HepG2 (cell line): Measurements from ENCODE around the gene LIF. TPM values are rescaled to one million over a fixed set of nuclear protein-coding genes. Genes with fewer than 3 reads are reported as not detected.

Experiments
- ATAC-seq: fragments of 200-7000 bp; cut with Tn5 transposase; 3 replicates; pipeline ENCODE4 v1.9.1; 2020; ENCODE audit warnings: mild to moderate bottlenecking, moderate library complexity
- BruUV-seq: library from RNA; stranded (reverse); fragments of 400-500 nt; replicated peaks from 2 replicates; lab custom pipeline; 2021; lab: Mats Ljungman, UMichigan
- CTCF ChIA-PET: fragments of 300-600 bp; formaldehyde crosslinking; extraction: SDS; loops from one replicate; lab custom pipeline; 2021; ENCODE audit warnings: low total read pairs, inconsistent platforms, low intra/inter-chr PET ratio; lab: Yijun Ruan, JAX
- POLR2A ChIA-PET: fragments of 350-600 bp; sonication (Branson Sonifier 250); formaldehyde crosslinking; loops from one replicate; lab custom pipeline; 2020; ENCODE audit warnings: antibody characterized with exemption, inconsistent platforms; lab: Yijun Ruan, JAX
- DNase-seq: peaks from one replicate; pipeline ENCODE4 v3.0.0-alpha.2; 2015; ENCODE audit warnings: low spot score
- FAIRE-seq: peaks from 3 replicates; lab custom pipeline; 2011; peaks lifted over from hg19 to GRCh38; lab: Jason Lieb, UNC
- H2AFZ ChIP-seq: one replicate; pipeline ENCODE4 v1.6.1; 2011; ENCODE audit warnings: low read length, inconsistent platforms
- H3K27ac ChIP-seq: fragments of 300-600 bp; 3 replicates; pipeline ENCODE4 v1.8.0; 2011; ENCODE audit warnings: mixed run types, mild to moderate bottlenecking, mixed read lengths, low read length, inconsistent platforms; ENCODE audit not compliant: insufficient read depth; ENCODE audit errors: extremely low read length
- H3K27me3 ChIP-seq, 2 experiments: fragments of 200-600 bp in 1 of 2; 2 replicates in 1 of 2; 3 replicates in 1 of 2; pipeline versions ENCODE4 v1.6.0 to v1.8.0; 2011; ENCODE audit warnings: low read length in 2 of 2, mild to moderate bottlenecking in 2 of 2, moderate library complexity in 2 of 2, inconsistent platforms in 1 of 2; ENCODE audit not compliant: insufficient read depth in 2 of 2, control insufficient read depth in 1 of 2
- H3K36me3 ChIP-seq, 2 experiments: fragments of 200-600 bp in 1 of 2; replicated peaks in 1 of 2; 2 replicates in 1 of 2; 3 replicates in 1 of 2; pipeline versions ENCODE4 v1.5.1 to v1.8.0; 2011; ENCODE audit warnings: low read length in 2 of 2, inconsistent platforms in 1 of 2; ENCODE audit not compliant: insufficient read depth in 2 of 2, control insufficient read depth in 1 of 2
- H3K4me1 ChIP-seq: 2 replicates; pipeline ENCODE4 v1.5.1; 2012; ENCODE audit warnings: low read length, inconsistent platforms; ENCODE audit not compliant: insufficient read depth
- H3K4me2 ChIP-seq: 2 replicates; pipeline ENCODE4 v1.6.0; 2011; ENCODE audit warnings: low read depth, low read length, inconsistent platforms
- H3K4me3 ChIP-seq, 3 experiments: fragments of 200-600 bp in 1 of 3; sonication (generic), shearing (Covaris generic) in 1 of 3; replicated peaks in 1 of 3; 2 replicates each; pipeline ENCODE4 v1.5.1; 2011 to 2016; ENCODE audit warnings: low read length in 3 of 3, inconsistent platforms in 2 of 3, low read depth in 2 of 3, mild to moderate bottlenecking in 2 of 3, control low read depth in 1 of 3, mixed read lengths in 1 of 3; ENCODE audit not compliant: insufficient read depth in 1 of 3
- H3K79me2 ChIP-seq: one replicate; pipeline ENCODE4 v1.6.1; 2011; ENCODE audit warnings: low read length, inconsistent platforms; ENCODE audit not compliant: insufficient read depth
- H3K9ac ChIP-seq: 2 replicates; pipeline ENCODE4 v1.6.0; 2011; ENCODE audit warnings: mild to moderate bottlenecking, low read depth, low read length, inconsistent platforms; ENCODE audit not compliant: insufficient read depth
- H3K9me3 ChIP-seq: 2 replicates; pipeline ENCODE4 v1.5.1; 2012; ENCODE audit warnings: mild to moderate bottlenecking, low read length
- H4K20me1 ChIP-seq: 2 replicates; pipeline ENCODE4 v1.6.0; 2011; ENCODE audit warnings: inconsistent platforms, mild to moderate bottlenecking, low read length, moderate library complexity; ENCODE audit not compliant: insufficient read depth
- ELF1 ChIP-seq: sonication (generic); formaldehyde crosslinking; IDR thresholded peaks from 2 replicates; pipeline ENCODE4 v1.4.0; 2020; ENCODE audit warnings: missing genetic modification reagents
- FOXC1 ChIP-seq: sonication (generic); formaldehyde crosslinking; IDR thresholded peaks from 2 replicates; pipeline ENCODE4 v1.8.0; 2022; ENCODE audit warnings: mild to moderate bottlenecking, missing genetic modification reagents, borderline replicate concordance
- MYNN ChIP-seq: sonication (generic); formaldehyde crosslinking; IDR thresholded peaks from 2 replicates; pipeline ENCODE4 v1.4.0; 2020; ENCODE audit warnings: mild to moderate bottlenecking, low read depth, missing genetic modification reagents
- PHF5A ChIP-seq: IDR thresholded peaks from one replicate; pipeline ENCODE4 v1.6.1; 2018; ENCODE audit warnings: low read depth, missing genetic modification reagents; ENCODE audit not compliant: unreplicated experiment
- SALL2 ChIP-seq: sonication (generic); formaldehyde crosslinking; IDR thresholded peaks from 2 replicates; pipeline ENCODE4 v1.8.1; 2023; ENCODE audit warnings: mild to moderate bottlenecking, missing genetic modification reagents, inconsistent platforms
- SMARCC2 ChIP-seq: fragments of 450-650 bp; IDR thresholded peaks from 2 replicates; pipeline ENCODE4 v1.6.1; 2017; ENCODE audit warnings: antibody characterized with exemption, mild to moderate bottlenecking
- SOX5 ChIP-seq: IDR thresholded peaks from 2 replicates; pipeline ENCODE4 v1.6.1; 2016; ENCODE audit warnings: borderline replicate concordance
- SRF ChIP-seq: IDR thresholded peaks from 2 replicates; pipeline ENCODE4 v1.6.1; 2011; ENCODE audit warnings: mild to moderate bottlenecking, low read depth, low read length, moderate library complexity
- ZNF598 ChIP-seq: sonication (generic); formaldehyde crosslinking; IDR thresholded peaks from 2 replicates; pipeline ENCODE4 v1.5.1; 2020; ENCODE audit warnings: mild to moderate bottlenecking, missing genetic modification reagents, borderline replicate concordance
- ZNF674 ChIP-seq: sonication (generic); formaldehyde crosslinking; IDR thresholded peaks from 2 replicates; pipeline ENCODE4 v1.5.0; 2020; ENCODE audit warnings: low read depth, mild to moderate bottlenecking, missing genetic modification reagents
- ZSCAN31 ChIP-seq: sonication (generic); formaldehyde crosslinking; IDR thresholded peaks from 2 replicates; pipeline ENCODE4 v1.5.0; 2020; ENCODE audit warnings: low read depth, mild to moderate bottlenecking, missing genetic modification reagents
- WGBS: methylation state at CpG from one replicate; pipeline ENCODE4 v1.1.6; 2017; ENCODE audit warnings: low lambda C conversion rate; 5-methylcytosine and 5-hydroxymethylcytosine counted together
- in situ Hi-C: cut with HindIII; loops from 2 replicates; pipeline ENCODE4 v1.10.0; 2017; ENCODE audit warnings: low pct_unique_long_range_greater_than_20kb; ENCODE audit not compliant: extremely low pct_ligation_motif_present
- intact Hi-C: fragments of 100-400 bp; cut with micrococcal nuclease; formaldehyde crosslinking; loops from one replicate; pipeline ENCODE4 v1.10.0; 2022; ENCODE audit not compliant: unreplicated experiment
- polyA plus RNA-seq, 8 experiments: library from polyadenylated mRNA; depleted of rRNA in 3 of 8; stranded (reverse) in 7 of 8; unstranded in 1 of 8; fragments of >200 nt; fragmentation: Illumina TruSeq in 4 of 8; extraction: Trizol in 4 of 8; gene quantifications; 2 replicates each; pipeline versions ENCODE4 v1.2.1 to v1.2.3, GENCODE V29; 2011 to 2016; ENCODE audit warnings: low read depth in 4 of 8, missing spikeins in 1 of 8, mixed read lengths in 1 of 8; ENCODE audit not compliant: insufficient read depth in 1 of 8
- total RNA-seq, 5 experiments: library from RNA; depleted of rRNA; stranded (reverse); fragments of >200 nt; fragmentation: Illumina TruSeq; extraction: Trizol; gene quantifications; 2 replicates each; pipeline ENCODE4 v1.2.3, GENCODE V29; 2016; ENCODE audit warnings: low read depth in 1 of 5
- TF ChIP-seq, protein P1 (sequence below): sonication (generic); formaldehyde crosslinking; IDR thresholded peaks from 2 replicates; pipeline ENCODE4 v1.8.1; 2023; ENCODE audit warnings: mild to moderate bottlenecking, moderate library complexity, missing genetic modification reagents

Gene LIF
- total and polyA plus RNA-seq, 2 of the 13 experiments (the other 11 are each of a cell fraction or from before 2014, with no cell fraction given): 3.6 to 8.5 TPM

DNA sequence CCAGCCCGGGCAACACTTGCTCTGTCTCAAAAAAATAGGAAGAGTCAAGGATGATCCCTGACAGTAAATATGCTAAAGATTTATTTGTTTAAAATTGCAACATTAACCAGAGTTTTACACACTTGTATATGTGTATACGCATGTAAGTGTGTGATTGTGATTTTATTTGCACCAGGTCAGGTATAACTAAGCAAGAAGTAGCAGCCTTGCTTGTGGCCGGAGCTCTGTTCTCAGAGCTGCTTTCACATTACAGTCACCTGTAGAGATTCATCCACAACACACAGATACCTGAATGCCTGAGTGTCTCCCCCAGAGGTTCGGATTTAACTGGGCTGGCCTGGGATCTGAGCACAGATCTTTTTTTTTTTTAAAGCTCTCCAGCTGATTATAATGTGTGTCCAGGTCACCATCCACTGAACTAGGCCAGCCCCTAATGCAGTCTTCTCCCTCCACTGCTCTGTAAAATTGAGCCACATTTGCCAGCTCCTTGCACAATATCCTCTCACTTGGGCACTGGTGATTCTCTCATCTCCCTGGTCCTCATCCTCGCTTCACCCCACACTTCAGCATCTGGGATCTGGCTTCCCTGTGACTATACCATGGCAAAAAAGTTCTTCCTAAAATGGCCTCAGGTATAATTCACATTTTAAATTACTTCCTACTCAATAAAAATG is 48.3 kb downstream of the LIF start:
- Histone ChIP-seq H3K4me1 (peaks cover 44% of the 10 kb centered on the region), H3K4me2 (no peak overlapping the region), H3K27me3 (no peaks in the 10 kb centered on the region; a peak in 1 of 5 replicates), H3K9me3 (no peaks in the 10 kb centered on the region), H3K9ac (no peak overlapping the region), H4K20me1 (no peaks in the 10 kb centered on the region), H3K79me2 (no peaks in the 10 kb centered on the region), H2AFZ (no peak overlapping the region), H3K27ac (no peak overlapping the region), H3K4me3 (no peak overlapping the region), H3K36me3 (no peaks in the 10 kb centered on the region)
- 90% methylated on average over 5 of the region's 5 CpGs for WGBS
- no peak for TF ChIP-seq FOXC1
- no peak for TF ChIP-seq PHF5A
- no peak for TF ChIP-seq MYNN (CRISPR knock-in tag)
- TF ChIP-seq SMARCC2: no peak
- no peak for TF ChIP-seq SOX5 (CRISPR knock-in tag)
- no peak for TF ChIP-seq ZNF598 (CRISPR knock-in tag)
- TF ChIP-seq, protein P1, sequence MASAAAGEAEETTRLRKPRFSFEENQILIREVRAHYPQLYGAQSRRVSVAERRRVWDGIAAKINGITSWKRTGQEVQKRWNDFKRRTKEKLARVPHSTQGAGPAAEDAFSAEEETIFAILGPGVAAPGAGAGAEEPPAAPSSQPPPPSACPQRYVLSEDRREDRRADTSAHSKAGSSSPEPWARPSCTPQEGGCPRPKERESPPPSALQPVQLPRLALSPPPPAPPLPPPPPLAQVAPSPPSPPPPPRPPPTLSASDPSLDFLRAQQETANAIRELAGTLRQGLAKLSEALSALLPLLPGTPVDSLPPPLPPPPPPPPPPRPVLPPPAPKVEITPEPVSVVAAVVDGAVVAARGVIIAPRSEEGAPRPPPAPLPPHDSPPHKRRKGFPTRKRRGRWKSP (CRISPR knock-in tag): no peak
- no peak for TF ChIP-seq ELF1
- TF ChIP-seq SRF: no peak
- TF ChIP-seq SALL2 (CRISPR knock-in tag): no peak
- TF ChIP-seq ZSCAN31 (CRISPR knock-in tag): no peak
- no peak for TF ChIP-seq ZNF674 (CRISPR knock-in tag)
- BruUV-seq: no TSS peak
- in situ Hi-C loops: no loop called here
- FAIRE-seq: no peak
- ChIA-PET POLR2A (interaction anchor here (0.9 kb wide), 1 partner anchor 12 kb away, joined by 3 read pairs; no protein-coding TSS in a partner anchor), CTCF (no interaction called here)
- no peak for ATAC-seq
- DNase-seq: no peak
- intact Hi-C loops: no loop called here
